Stimulated activated CD4-positive, alpha-beta T cell treated with anti-CD3 and anti-CD28 coated beads, Interleukin-12 subunit alpha, Interleukin-12 subunit beta, amount 100 ng/mL, for 4 hours (primary cell): ENCODE data around the gene THSD7B.
"Not testable (repeated sequence)": the region's sequence is repeated elsewhere in the genome, so short reads cannot be mapped to it uniquely, and the experiment has no call there.

Experiments used
- DNase-seq: peaks from one replicate; pipeline ENCODE4 v3.0.0-alpha.2; 2020

Gene THSD7B

DNA sequence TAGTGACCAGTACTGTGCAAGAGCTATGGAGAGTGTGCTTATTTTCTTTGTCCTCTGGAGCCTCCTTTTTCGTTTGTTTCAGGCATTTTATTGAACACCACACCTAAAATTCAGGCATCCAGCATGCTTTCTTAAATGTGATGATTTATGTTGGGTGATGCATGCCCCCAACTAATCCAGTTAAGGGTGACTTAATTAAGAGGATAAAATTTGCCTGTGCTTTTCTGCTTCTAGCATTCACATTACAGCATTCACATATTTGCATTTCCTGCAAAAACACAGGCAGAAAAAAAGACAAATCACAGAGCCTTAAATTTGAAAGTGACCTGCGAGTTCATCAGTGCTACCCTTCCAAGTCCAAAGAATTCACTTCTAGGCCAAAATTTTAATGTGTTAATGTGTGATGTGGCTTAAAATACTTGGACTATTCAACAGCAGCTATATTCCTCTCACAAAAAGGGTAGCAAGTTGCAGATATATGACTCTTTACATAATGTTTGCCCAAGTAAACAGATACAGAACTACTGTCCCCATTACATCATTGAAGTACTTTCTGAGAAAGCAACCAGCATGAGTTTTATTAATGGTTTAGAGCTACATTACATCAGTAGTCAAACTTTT lies 286.5 kb downstream of the THSD7B start:
- DNase-seq = no peak

GRCh38 chr2:137056704-137057103 lies 291.4 kb downstream of the THSD7B start:
- no peak for DNase-seq

GRCh38 chr2:137076111-137076765 lies 310.9 kb downstream of the THSD7B start:
- not testable (repeated sequence) for DNase-seq

GRCh38 chr2:137091704-137092103 lies 326.4 kb downstream of the THSD7B start:
- DNase-seq = no peak

- no peak for DNase-seq
These were observed 327.8 kb downstream of the THSD7B start for GRCh38 chr2:137093116-137093515.

- no peak for DNase-seq
These were observed 330.8 kb downstream of the THSD7B start for GRCh38 chr2:137096187-137096586.

DNA sequence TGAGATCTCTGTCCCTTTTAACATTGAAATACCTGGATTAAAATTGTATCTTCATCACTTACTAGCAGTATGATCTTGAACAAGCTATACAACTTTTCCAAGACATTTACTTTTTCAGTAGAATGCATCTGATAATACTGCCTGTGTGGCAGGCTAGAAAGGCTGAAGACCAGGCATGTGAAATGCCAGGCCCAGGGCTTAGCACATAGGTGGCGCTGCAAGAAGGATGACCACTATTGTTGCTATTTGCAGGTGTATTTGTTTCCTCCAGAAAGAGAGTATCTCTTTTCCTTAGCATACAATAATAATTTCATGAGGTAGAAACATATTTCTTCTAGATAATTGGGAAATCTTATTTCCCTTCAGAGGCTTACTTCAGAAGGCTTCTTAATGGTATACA lies 331.3 kb downstream of the THSD7B start:
- no peak for DNase-seq

DNA sequence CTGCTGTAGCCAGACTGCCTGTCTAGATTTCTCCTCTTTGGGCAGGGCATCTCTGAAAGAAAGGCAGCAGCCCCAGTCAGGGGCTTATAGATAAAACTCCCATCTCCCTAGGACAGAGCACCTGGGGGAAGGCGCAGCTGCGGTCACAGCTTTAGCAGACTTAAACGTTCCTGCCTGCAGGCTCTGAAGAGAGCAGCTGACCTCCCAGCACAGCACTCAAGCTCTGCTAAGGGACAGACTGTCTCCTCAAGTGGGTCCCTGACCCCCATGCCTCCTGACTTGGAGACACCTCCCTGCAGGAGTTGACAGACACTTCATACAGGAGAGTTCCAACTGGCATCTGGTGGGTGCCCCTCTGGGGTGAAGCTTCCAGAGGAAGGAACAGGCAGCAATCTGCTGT lies 336.5 kb downstream of the THSD7B start:
- DNase-seq = not testable (repeated sequence)

DNA sequence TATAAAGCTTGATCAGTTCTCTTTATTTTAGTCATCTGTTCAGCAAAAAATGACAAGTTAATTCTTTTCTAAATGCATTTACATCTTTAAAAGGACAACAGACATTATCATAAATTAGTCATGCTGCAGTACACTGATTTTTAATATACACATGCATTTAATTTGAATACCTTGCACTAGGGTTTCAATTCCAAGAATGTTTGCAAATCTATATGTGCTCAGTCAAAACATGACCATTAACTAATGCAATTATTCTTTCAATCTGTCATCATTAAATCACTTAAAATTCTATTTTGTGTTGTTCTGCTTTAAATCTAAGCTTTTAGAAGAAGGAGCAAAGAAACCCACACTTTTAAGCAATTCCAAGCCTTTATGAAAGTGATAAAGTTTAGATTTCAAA lies 342.6 kb downstream of the THSD7B start:
- no peak for DNase-seq

- no peak for DNase-seq
These were observed 346.6 kb downstream of the THSD7B start for GRCh38 chr2:137111896-137112295.

- DNase-seq = no peak
These were observed 349.9 kb downstream of the THSD7B start for GRCh38 chr2:137115081-137115794.

DNA sequence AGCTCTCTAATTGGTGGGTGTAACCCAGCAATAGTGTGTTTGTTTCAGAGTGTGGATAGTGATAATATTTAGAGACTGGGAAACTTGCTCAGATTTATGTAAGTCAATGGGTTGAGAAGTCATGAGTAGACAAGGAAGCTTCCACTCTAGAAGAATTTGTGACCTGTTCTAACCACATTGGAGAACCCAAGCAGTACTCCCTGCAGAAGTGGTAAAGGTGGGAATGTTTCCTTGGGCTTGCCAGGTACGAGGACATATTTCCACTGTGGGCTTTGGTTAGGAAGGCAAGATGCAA lies 350.4 kb downstream of the THSD7B start:
- no peak for DNase-seq

DNA sequence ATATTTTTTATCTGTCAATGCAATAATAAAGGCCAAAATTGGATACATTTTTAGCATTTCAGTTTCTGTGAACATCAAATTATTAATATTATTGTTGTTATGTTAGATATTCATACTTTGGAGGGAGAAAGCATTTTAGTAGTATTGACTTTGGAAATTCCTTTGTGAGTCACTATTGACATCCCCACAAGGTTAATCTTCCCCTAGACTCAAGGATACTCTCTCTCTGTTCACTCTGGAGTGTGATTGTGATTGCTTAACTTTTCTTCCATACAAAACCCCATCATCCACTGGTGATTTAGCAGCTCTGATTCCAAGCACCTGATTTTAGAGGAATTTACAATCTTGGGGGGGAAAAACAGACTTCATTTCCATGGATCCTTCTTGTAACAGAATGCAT lies 352.0 kb downstream of the THSD7B start:
- DNase-seq = no peak

- DNase-seq = no peak
These were observed 352.8 kb downstream of the THSD7B start for GRCh38 chr2:137118140-137118539.

GRCh38 chr2:137123226-137123625 lies 357.9 kb downstream of the THSD7B start:
- DNase-seq = no peak

DNA sequence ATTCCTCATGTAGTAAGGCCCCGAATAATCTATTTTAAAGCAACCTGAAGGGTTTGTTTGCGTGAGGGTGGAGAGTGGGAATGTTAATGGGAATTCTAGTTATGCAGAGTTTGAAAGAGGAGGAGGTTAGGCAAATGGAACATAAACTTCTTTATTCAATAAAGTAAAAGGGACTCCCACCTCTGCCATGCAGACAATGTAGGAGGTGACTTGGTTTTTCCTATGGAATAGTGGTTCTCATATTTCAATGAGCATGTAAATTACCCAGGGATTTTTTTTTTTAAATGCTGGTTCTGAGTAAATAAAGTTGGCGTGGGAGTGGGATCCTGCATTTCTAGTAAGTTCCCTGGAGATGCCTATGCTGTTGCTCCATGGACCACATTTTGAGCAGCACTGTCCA lies 367.9 kb downstream of the THSD7B start:
- DNase-seq = no peak

DNA sequence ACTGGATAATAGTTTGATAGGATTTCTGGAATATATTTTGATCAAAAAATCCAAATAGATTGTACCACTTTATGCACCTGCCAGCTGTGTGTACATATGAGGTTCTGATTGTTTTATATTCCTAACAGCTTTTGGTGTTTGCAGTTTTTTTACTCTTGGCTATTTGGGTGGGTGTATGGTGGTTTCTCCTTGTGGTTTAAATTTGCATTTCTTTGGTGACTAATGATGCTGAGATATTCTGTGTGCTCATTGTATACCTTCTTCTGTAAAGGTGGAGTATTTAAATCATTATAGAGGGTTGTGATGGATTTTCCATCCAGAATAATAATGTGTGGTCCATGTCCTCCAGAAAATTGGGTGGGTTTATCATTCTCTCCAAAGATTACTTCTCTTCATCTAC lies 372.9 kb downstream of the THSD7B start:
- no peak for DNase-seq

DNA sequence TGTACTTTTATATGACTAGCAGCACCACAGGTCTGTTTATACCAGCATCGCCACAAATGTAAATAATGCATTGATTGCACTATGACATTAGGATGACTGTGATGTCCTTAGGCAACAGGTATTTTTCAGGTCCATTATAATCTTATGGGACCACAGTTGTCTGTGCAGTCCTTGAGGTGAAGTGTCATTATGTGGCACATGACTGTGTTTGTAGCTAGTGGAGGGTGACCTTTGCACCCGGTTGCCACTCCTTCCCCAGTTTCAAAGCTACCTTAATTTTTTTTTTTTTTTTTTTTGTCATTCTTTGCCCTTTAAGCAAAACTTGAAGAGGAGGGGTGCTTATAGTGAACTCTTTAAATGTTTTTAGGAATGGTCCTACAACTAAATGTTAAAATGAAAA lies 386.4 kb downstream of the THSD7B start:
- DNase-seq = no peak

- DNase-seq = no peak
These were observed 389.6 kb downstream of the THSD7B start for GRCh38 chr2:137154946-137155345.

GRCh38 chr2:137155356-137156104 lies 390.2 kb downstream of the THSD7B start:
- DNase-seq = no peak

DNA sequence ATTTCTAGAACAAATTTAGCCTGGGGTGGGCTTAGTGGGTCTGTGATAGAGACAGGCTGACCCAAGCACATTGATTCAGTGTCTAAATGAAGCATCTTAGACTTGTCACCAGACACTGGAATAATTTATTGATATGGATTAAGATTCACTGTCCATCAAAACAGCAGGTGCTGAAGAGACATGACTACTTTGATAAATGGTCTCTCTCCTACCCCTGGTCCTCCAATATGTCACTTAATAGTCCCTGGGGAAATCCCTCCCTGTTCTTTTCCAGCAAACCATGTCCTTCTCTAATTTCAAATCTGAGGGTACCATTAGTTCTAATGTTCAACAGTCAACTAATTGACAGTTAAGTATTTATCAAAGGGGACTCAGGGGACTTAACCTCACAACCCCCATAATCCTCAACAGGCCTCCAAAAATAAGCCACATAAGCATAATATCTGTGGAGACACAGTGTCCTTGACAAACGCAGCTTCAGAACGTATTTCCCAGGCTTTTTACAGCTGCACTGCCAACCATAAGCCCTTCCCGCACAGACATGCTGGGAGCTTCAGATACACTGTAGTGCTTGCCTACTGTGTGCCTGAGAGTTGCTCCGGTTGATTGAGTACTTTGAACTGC lies 391.0 kb downstream of the THSD7B start:
- DNase-seq = no peak

GRCh38 chr2:137157851-137158250 lies 392.5 kb downstream of the THSD7B start:
- DNase-seq = no peak

- DNase-seq = no peak
These were observed 395.9 kb downstream of the THSD7B start for GRCh38 chr2:137161250-137161649.
